Fibroblast of gingiva (primary cell): ENCODE measurements around the gene GGT6.
"Not testable (repeated sequence)": the region's sequence is repeated elsewhere in the genome, so short reads cannot be mapped to it uniquely, and the experiment has no call there.

ENCODE experiments used
- DNase-seq: peaks from one replicate; pipeline ENCODE4 v3.0.0-alpha.2; 2011; ENCODE audit warnings: low read depth

GGT6 gene

GRCh38 chr17:4591529-4591928 lies 31.2 kb upstream of the GGT6 start:
- no peak for DNase-seq

DNA sequence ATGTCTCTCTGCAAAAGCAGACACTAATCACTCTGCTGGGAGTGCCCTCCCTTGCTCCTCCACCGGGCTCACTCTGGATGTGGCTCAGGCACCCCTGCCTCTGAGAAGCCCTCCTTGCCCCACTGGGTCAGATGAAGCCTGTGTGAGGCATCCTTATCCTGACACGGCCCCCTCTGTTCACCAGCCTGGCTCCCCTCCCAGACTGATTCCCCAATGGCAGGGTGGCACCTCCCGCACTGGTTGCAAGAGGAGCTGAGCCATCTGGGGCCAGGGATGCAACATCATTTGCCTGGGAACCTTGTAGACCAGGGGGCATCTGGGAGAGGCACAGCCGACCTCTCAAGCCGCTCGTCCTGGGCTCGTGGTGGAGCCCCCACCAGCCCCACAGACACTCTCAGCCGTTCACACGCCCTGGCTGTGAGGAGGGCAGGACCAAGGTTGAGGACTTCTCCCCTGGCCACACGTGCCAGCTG lies 30.6 kb upstream of the GGT6 start:
- DNase-seq: no peak

DNA sequence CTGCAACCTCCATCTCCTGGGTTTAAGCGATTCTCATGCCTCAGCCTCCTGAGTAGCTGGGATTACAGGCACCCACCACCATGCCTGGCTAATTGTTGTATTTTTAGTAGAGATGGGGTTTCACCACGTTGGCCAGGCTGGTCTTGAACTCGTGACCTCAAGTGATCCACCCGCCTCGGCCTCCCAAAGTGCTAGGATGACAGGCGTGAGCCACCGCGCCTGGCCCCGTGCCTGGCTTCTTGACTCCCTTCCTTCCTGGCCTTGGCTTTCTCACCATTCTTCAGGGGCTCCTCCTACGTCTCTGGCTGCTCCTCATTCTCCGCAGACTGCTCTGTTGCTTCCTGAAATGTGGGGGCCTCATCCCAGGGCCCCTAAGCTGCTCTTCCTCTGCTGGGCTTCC lies 29.7 kb upstream of the GGT6 start:
- DNase-seq: not testable (repeated sequence)

GRCh38 chr17:4588898-4589625 lies 28.7 kb upstream of the GGT6 start:
- no peak for DNase-seq

DNA sequence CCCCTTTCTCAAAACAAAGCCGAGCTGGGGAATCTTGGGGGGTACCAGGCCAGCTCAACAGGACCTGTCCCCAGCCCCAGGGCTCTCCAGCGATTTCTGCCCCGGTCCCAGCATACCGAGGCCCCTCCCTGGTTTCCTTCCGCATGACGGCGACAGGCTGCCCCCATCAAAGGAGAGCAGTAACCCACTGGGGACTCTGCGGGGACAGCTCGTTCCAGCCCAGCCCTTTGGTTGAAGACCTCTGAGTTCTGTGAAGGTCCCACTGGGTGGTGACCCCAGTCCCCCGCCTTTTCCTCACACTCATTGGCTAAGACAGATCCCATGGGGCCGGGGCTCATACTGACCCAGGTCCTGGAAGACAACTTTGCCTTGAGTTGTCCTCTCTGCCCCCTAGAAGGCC lies 28.0 kb upstream of the GGT6 start:
- no peak for DNase-seq

- no peak for DNase-seq
These were observed 27.4 kb upstream of the GGT6 start for GRCh38 chr17:4587803-4588202.

GRCh38 chr17:4587195-4587594 lies 26.8 kb upstream of the GGT6 start:
- no peak for DNase-seq

- DNase-seq: no peak
These were observed 25.7 kb upstream of the GGT6 start for GRCh38 chr17:4586043-4586442.

DNA sequence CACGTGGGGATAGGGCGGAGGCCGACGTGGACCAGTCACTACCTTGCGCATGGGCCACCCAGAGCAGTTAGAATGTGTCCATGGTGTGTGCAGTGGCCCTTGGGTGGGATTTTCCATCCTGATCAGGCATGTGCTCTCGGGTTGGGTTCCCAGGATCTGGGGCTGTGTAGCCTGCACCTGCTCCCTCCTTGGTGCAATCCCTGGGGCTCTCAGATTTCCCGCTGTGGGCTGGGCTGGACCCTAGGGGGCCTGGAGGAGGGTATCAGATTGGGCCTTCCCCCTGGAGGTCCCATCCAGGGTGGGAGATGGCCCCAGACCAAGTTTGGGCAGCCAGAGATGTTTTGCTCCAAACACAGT lies 25.2 kb upstream of the GGT6 start:
- no peak for DNase-seq

- DNase-seq: no peak
These were observed 24.7 kb upstream of the GGT6 start for GRCh38 chr17:4584917-4585637.

GRCh38 chr17:4584101-4584916 lies 23.9 kb upstream of the GGT6 start, which contains the start of gene SMTNL2:
Gene SMTNL2, plus strand, starts transcription at chr17:4584529. Its CDS starts 77 bp downstream, at chr17:4584606.
- no peak for DNase-seq

GRCh38 chr17:4583782-4584100 lies 23.4 kb upstream of the GGT6 start:
- no peak for DNase-seq

- no peak for DNase-seq
These were observed 22.8 kb upstream of the GGT6 start for GRCh38 chr17:4583206-4583605.

GRCh38 chr17:4582691-4583090 lies 22.3 kb upstream of the GGT6 start:
- no peak for DNase-seq

DNA sequence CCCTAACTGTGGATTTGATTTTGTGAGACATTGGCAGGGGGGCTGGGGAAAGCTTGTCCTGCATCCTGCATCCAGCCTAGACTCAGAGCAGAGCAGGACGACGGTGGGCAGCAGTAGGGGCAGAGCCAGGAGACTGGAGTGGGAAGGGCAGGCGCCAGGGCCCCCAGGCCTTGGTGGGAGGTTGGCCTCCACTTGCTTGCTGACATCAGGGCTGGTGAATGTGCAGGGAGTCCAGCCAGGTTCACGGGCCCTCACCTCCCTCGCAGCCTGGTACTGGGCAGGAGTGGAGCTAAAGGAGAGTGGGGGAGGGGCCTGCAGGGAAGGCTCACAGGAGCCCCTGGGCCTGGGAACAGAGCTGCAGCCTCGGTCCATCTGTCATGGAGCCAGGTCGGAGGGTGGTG lies 21.7 kb upstream of the GGT6 start:
- DNase-seq: no peak

DNA sequence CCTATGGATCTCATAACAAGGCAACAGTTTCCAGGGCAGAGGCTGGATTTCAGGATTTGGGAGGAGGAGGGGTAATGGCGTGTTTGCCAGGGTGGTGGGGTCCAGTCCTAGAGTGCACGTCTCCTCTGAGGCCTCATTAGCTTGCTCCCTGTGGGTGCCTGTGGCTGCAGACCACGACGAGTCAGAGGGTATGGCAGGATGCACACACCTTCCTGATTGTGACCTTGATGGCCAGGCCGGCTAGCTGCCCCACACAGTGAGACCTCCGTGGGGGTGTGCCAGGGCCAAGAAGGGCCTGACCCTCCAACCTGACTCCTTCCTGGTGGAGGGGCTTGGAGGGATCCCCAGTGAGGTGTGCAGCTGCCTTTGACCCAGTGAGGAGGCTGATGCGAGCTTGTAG lies 19.9 kb upstream of the GGT6 start:
- DNase-seq: no peak

DNA sequence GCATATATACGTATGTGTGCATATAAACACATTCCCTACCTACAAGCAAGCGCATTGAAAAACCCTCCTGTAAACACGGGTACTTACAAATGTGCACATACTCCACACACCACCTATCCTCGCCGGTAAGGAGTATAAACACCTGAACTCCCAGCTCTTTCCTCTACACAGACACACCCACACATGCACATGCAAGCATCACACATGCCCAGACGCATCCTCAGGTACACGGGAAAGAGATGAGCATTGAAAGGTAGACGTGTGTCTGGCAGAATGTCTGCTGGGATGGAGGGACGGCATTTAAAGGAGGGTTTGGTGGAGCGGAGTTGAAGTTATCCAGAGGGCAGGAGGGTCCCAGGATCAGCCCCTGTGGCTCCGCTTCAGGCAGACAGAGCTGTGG lies 19.3 kb upstream of the GGT6 start:
- no peak for DNase-seq

DNA sequence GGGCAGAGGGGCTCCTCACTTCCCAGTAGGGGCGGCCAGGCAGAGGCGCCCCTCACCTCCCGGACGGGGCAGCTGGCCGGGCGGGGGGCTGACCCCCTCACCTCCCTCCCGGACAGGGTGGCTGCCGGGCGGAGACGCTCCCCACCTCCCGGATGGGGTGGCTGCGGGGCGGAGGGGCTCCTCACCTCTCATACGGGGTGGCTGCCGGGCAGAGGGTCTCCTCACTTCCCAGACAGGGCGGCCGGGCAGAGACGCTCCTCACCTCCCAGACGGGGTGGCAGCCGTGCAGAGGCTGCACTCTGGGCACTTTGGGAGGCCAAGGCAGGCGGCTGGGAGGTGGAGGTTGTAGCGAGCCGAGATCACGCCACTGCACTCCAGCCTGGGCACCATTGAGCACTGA lies 18.0 kb upstream of the GGT6 start:
- not testable (repeated sequence) for DNase-seq

GRCh38 chr17:4577386-4577993 lies 17.1 kb upstream of the GGT6 start:
- DNase-seq: no peak

DNA sequence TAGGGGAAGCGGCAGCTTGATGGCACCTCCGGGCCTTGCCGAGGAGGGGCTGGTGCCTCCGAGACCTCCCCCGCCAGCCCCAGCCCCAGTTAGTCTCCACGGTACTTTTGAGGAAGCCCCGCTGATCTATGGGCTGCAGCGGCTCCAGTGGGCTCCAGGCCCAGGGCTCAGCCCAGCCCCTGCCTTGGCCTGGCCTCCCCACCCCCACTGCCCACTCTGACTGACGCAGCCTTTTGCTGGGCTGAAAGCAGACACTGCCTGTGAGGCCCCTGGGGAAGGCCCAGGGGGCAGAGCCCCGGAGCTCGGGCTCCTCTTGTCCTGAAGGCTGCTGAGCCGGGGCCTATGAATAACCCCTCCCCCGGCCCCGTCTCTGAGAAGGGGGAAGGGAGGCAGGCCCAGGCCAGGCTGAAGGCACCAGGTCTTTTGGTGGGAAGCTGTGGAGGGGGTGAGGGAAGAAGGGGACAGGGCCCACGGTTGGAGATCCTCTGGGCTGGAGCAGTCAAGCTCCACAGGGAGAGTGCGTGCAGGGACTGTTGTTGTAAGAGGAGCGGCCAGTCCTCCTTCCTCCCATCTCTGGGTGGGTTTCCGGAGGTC lies 16.4 kb upstream of the GGT6 start:
- no peak for DNase-seq

- DNase-seq: no peak
These were observed 15.8 kb upstream of the GGT6 start for GRCh38 chr17:4576161-4576558.

GRCh38 chr17:4574448-4575045 lies 14.2 kb upstream of the GGT6 start:
- DNase-seq: no peak
